OCI-LY1 (cell line): Measurements from ENCODE around the gene TMEM266.

Experiments used
- H2AFZ ChIP-seq: fragments of 200-600 bp; sonication (generic), shearing (Covaris generic); 2 replicates; pipeline ENCODE4 v1.6.0; 2014; ENCODE audit warnings: antibody characterized with exemption, mild to moderate bottlenecking, low read length
- H3F3A ChIP-seq: fragments of 200-600 bp; sonication (generic), shearing (Covaris generic); 2 replicates; pipeline ENCODE4 v1.6.0; 2014; ENCODE audit warnings: mild to moderate bottlenecking, antibody characterized with exemption, low read length, moderate library complexity; ENCODE audit not compliant: insufficient read depth
- H3K27ac ChIP-seq: fragments of 200-600 bp; sonication (generic); 2 replicates; pipeline ENCODE4 v1.5.1; 2014; ENCODE audit warnings: low read length, mixed run types, mild to moderate bottlenecking, low read depth; ENCODE audit not compliant: poor library complexity, severe bottlenecking
- H3K27me3 ChIP-seq: fragments of 200-600 bp; sonication (generic); 2 replicates; pipeline ENCODE4 v1.6.0; 2014; ENCODE audit warnings: antibody characterized with exemption, mild to moderate bottlenecking, low read length, moderate library complexity; ENCODE audit not compliant: insufficient read depth
- H3K36me3 ChIP-seq: fragments of 200-600 bp; sonication (generic); 2 replicates; pipeline ENCODE4 v1.6.1; 2014; ENCODE audit warnings: mild to moderate bottlenecking, antibody characterized with exemption, low read length, moderate library complexity, mixed read lengths; ENCODE audit not compliant: insufficient read depth
- H3K4me1 ChIP-seq: fragments of 200-600 bp; sonication (generic); 2 replicates; pipeline ENCODE4 v1.5.1; 2014; ENCODE audit warnings: mild to moderate bottlenecking, low read length, moderate library complexity; ENCODE audit not compliant: insufficient read depth, severe bottlenecking
- H3K4me2 ChIP-seq: fragments of 200-600 bp; sonication (generic), shearing (Covaris generic); 2 replicates; pipeline ENCODE4 v1.6.1; 2014; ENCODE audit warnings: low read length
- H3K4me3 ChIP-seq: fragments of 200-600 bp; sonication (generic); 2 replicates; pipeline ENCODE4 v1.5.1; 2014; ENCODE audit warnings: low read length, low read depth, mild to moderate bottlenecking, mixed read lengths; ENCODE audit not compliant: poor library complexity, severe bottlenecking
- H3K79me2 ChIP-seq: fragments of 200-600 bp; shearing (Covaris generic); 2 replicates; pipeline ENCODE4 v1.6.1; 2016; ENCODE audit warnings: mixed run types, low read length, mixed read lengths; ENCODE audit not compliant: insufficient read depth
- H3K9ac ChIP-seq: fragments of 200-600 bp; sonication (generic), shearing (Covaris generic); 2 replicates; pipeline ENCODE4 v1.6.1; 2014; ENCODE audit warnings: mild to moderate bottlenecking, low read length, mixed read lengths
- H3K9me2 ChIP-seq: fragments of 200-600 bp; sonication (generic), shearing (Covaris generic); 2 replicates; pipeline ENCODE4 v1.6.1; 2014; ENCODE audit warnings: low read depth, mild to moderate bottlenecking, low read length, mixed read lengths
- H3K9me3 ChIP-seq: fragments of 200-600 bp; shearing (Covaris generic); 2 replicates; pipeline ENCODE4 v1.6.1; 2014; ENCODE audit warnings: low read length, mixed read lengths
- H4K20me1 ChIP-seq: fragments of 200-600 bp; sonication (generic), shearing (Covaris generic); 2 replicates; pipeline ENCODE4 v1.6.0; 2016; ENCODE audit warnings: mild to moderate bottlenecking, low read length; ENCODE audit not compliant: insufficient read depth
- EZH2 ChIP-seq: fragments of 200-600 bp; sonication (generic), shearing (Covaris generic); IDR thresholded peaks from 2 replicates; pipeline ENCODE4 v1.8.0; 2017; ENCODE audit warnings: borderline replicate concordance, mixed run types, mild to moderate bottlenecking, antibody characterized with exemption, low read length, moderate library complexity, mixed read lengths
- TF ChIP-seq, protein P1 (sequence below): fragments of 200-600 bp; sonication (generic), shearing (Covaris generic); IDR thresholded peaks from 2 replicates; pipeline ENCODE4 v1.5.1; 2017; ENCODE audit warnings: mild to moderate bottlenecking, antibody characterized with exemption, low read length, moderate library complexity, mixed read lengths

The TMEM266 gene

GRCh38 chr15:76253691-76254473 lies 194.1 kb downstream of the TMEM266 start:
- TF ChIP-seq, protein P1, sequence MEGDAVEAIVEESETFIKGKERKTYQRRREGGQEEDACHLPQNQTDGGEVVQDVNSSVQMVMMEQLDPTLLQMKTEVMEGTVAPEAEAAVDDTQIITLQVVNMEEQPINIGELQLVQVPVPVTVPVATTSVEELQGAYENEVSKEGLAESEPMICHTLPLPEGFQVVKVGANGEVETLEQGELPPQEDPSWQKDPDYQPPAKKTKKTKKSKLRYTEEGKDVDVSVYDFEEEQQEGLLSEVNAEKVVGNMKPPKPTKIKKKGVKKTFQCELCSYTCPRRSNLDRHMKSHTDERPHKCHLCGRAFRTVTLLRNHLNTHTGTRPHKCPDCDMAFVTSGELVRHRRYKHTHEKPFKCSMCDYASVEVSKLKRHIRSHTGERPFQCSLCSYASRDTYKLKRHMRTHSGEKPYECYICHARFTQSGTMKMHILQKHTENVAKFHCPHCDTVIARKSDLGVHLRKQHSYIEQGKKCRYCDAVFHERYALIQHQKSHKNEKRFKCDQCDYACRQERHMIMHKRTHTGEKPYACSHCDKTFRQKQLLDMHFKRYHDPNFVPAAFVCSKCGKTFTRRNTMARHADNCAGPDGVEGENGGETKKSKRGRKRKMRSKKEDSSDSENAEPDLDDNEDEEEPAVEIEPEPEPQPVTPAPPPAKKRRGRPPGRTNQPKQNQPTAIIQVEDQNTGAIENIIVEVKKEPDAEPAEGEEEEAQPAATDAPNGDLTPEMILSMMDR = no peak
- TF ChIP-seq EZH2 = no peak
- H3K4me1 ChIP-seq = no peaks in the 10 kb centered on the region
- no peaks in the 10 kb centered on the region for H3K9me3 ChIP-seq
- no peak overlapping the region for H3K4me2 ChIP-seq
- no peak overlapping the region for H3K4me3 ChIP-seq
- H3K79me2 ChIP-seq = no peaks in the 10 kb centered on the region
- H3F3A ChIP-seq = no peaks in the 10 kb centered on the region
- H4K20me1 ChIP-seq = no peaks in the 10 kb centered on the region
- H3K9me2 ChIP-seq = no peaks in the 10 kb centered on the region
- peaks cover 23% of the 10 kb centered on the region for H3K36me3 ChIP-seq
- H3K27me3 ChIP-seq = no peaks in the 10 kb centered on the region
- no peak overlapping the region for H3K9ac ChIP-seq
- H3K27ac ChIP-seq = no peak overlapping the region
- H2AFZ ChIP-seq = no peak overlapping the region
